Skeletal muscle tissue (tissue), 4 donors: ENCODE results near the gene MSRB3. TPM values are rescaled to one million over a fixed set of nuclear protein-coding genes. Genes with fewer than 3 reads are reported as not detected.

Experiments
- H3K27ac ChIP-seq: one replicate; pipeline ENCODE4 v1.7.0; 2013; ENCODE audit warnings: mild to moderate bottlenecking, low read depth, low read length, inconsistent platforms
- H3K27me3 ChIP-seq, 3 donors: one replicate each; pipeline ENCODE4 v1.7.0; 2013; ENCODE audit warnings: low read length in 3 of 3; ENCODE audit not compliant: control insufficient read depth in 3 of 3, insufficient read depth in 3 of 3
- H3K36me3 ChIP-seq, 3 donors: one replicate each; pipeline ENCODE4 v1.7.0; 2013; ENCODE audit warnings: low read length in 3 of 3; ENCODE audit not compliant: control insufficient read depth in 3 of 3, insufficient read depth in 3 of 3
- H3K4me1 ChIP-seq, 3 donors: one replicate each; pipeline ENCODE4 v1.7.0; 2013; ENCODE audit warnings: low read length in 3 of 3, mild to moderate bottlenecking in 3 of 3; ENCODE audit not compliant: control insufficient read depth in 3 of 3, insufficient read depth in 3 of 3
- H3K4me3 ChIP-seq, 3 donors: one replicate each; pipeline ENCODE4 v1.7.0; 2013; ENCODE audit warnings: low read length in 3 of 3
- H3K9ac ChIP-seq, 3 donors: one replicate each; pipeline ENCODE4 v1.7.0; 2013; ENCODE audit warnings: low read length in 3 of 3, mild to moderate bottlenecking in 3 of 3, moderate library complexity in 2 of 3, low read depth in 1 of 3
- H3K9me3 ChIP-seq, 3 donors: one replicate each; pipeline ENCODE4 v1.7.0; 2013; ENCODE audit warnings: low read length in 3 of 3; ENCODE audit not compliant: control insufficient read depth in 3 of 3
- total RNA-seq: library from RNA; depleted of rRNA; stranded (reverse); fragments of >200 nt; gene quantifications from one replicate; pipeline ENCODE4 v1.2.3, GENCODE V29; 2014
- donor health status: Osteomylitis.

MSRB3 gene
- total RNA-seq, 1 donor from 2014 or later: 34.4 TPM

DNA sequence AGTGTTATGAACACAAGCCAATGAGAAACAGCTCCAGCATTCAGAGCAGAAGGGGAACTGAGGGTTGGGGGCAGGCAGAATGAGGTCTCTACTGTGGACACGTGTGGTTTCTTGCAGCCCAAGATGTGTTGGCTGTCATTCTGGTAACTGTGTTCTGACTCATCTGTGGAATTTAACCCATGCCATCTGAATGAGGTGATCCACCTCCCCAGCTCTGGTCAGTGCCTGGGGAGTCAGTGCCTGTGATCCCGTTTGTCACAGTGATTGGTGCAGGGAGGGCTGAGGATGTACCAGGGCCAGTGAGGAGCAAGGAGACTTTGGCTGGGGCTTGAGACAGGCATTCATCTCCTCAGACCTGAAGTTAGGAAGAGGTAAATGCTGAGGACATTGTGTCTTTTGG is 216.8 kb downstream of the MSRB3 start:
- Histone ChIP-seq H3K27me3 (peaks cover 0 to 3% (median 0%) of the 10 kb centered on the region in 3 donors), H3K4me3 (no peak overlapping the region), H3K27ac (no peak overlapping the region), H3K4me1 (peaks cover 0 to under 1% (median 0%) of the 10 kb centered on the region in 3 donors), H3K9ac (no peak overlapping the region), H3K9me3 (no peaks in the 10 kb centered on the region), H3K36me3 (no peaks in the 10 kb centered on the region)

- Histone ChIP-seq H3K27ac (no peak overlapping the region), H3K4me1 (peaks cover 0 to 6% (median 0%) of the 10 kb centered on the region in 3 donors)
Observed at GRCh38 chr12:65496617-65497016, 218.1 kb downstream of the MSRB3 start.

DNA sequence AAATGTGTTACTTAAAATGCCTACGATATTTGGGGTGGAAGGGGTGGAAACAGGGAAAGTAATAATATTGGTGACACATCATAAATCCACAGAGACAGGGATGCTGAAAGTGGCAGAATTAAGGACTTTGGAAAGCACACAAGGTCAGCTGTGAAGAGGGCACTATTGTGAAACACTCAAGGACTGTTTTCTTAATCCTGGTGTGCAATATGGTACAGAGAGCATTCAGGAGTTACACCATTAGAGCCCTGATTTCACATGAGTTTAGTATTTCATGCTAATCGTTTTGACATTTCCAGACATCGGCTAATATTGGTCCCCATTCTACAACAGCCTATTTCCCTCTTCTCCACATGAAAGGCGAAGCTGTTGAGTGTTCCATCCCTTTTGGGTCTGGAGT is 219.2 kb downstream of the MSRB3 start:
- no peak overlapping the region for H3K27ac ChIP-seq
- H3K36me3 ChIP-seq: no peaks in the 10 kb centered on the region

More at GRCh38 chr12:65496617-65497016, 218.1 kb downstream of the MSRB3 start:
- Histone ChIP-seq H3K27me3 (peaks cover 0 to 3% (median 0%) of the 10 kb centered on the region in 3 donors), H3K9ac (no peak overlapping the region), H3K36me3 (no peaks in the 10 kb centered on the region), H3K9me3 (no peaks in the 10 kb centered on the region), H3K4me3 (no peak overlapping the region)

DNA sequence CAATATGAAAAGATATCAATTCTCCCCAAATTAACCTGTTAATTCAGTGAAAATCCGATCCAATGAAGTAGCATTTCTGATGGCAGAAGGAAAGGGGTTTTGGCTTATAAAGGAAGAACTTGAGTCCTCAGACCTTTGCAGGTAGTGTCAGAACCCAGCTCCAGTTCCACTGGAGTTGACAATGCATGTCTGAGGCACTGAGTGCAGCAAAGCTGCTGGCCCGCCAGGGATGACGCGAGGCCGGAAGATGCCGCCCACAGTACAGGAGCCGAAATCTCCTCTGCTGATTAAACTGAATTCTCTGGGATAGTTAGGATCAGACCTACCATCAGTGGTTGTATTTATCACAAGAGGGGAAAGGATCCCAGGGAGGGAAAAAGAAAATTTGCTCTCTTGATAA is 220.7 kb downstream of the MSRB3 start:
- H3K27ac ChIP-seq: no peak overlapping the region
- H3K9ac ChIP-seq: no peak overlapping the region
- H3K36me3 ChIP-seq: no peaks in the 10 kb centered on the region
- H3K9me3 ChIP-seq: no peaks in the 10 kb centered on the region
- peaks cover 0 to 3% (median 0%) of the 10 kb centered on the region in 3 donors for H3K27me3 ChIP-seq
- H3K4me1 ChIP-seq: peaks cover 0 to 6% (median 0%) of the 10 kb centered on the region in 3 donors
- no peak overlapping the region for H3K4me3 ChIP-seq

More for the DNA sequence above, 219.2 kb downstream of the MSRB3 start:
- H3K9ac ChIP-seq: no peak overlapping the region
- H3K27me3 ChIP-seq: peaks cover 0 to 3% (median 0%) of the 10 kb centered on the region in 3 donors
- no peak overlapping the region for H3K4me3 ChIP-seq
- H3K4me1 ChIP-seq: peaks cover 0 to 6% (median 0%) of the 10 kb centered on the region in 3 donors
- H3K9me3 ChIP-seq: no peaks in the 10 kb centered on the region

DNA sequence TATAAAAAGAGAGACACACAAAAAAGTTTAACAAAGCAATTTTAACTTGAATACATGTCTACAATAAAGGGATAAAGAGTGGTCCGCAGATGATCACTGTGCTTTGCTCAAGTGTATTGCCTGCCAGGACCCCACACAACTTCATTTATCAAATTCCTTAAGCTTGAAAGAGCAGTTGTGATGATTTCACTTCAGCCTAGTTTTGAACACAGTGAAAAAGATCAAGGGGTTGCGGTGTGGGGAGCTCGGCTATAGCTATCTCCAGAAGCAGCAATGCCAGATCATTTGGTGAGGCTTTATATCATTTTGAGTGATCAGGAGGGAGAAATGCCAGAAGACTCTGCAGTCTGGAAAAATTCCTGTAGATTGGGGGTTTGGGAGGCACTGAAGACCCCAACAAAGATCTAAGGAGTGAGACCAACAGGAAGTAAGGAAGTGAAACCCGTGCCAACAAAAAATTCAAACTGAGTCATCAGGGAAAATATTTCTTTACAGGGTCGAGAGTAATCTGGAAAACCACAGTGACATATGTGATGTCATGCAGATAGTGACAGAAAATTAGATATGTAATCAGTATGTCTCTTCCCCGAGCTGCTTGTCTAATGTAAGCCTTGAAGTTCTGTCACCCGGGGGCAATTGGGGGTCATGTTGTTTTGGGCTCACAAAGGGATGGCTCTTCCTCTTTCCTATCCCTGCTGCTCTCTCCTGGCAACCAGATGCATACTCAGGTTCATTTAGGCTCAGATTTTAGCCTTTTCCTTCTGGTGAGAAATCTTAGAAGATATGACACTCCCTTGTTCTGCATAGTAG is 221.8 kb downstream of the MSRB3 start:
- Histone ChIP-seq H3K27me3 (peaks cover 0 to 3% (median under 1%) of the 10 kb centered on the region in 3 donors), H3K4me3 (no peak overlapping the region), H3K27ac (no peak overlapping the region), H3K9me3 (no peaks in the 10 kb centered on the region), H3K4me1 (peaks cover 0 to 6% (median 0%) of the 10 kb centered on the region in 3 donors), H3K9ac (no peak overlapping the region), H3K36me3 (no peaks in the 10 kb centered on the region)

GRCh38 chr12:65501093-65501621 is 222.7 kb downstream of the MSRB3 start:
- Histone ChIP-seq H3K4me1 (peaks cover 0 to 6% (median 0%) of the 10 kb centered on the region in 3 donors), H3K4me3 (no peak overlapping the region), H3K36me3 (no peaks in the 10 kb centered on the region), H3K9me3 (no peaks in the 10 kb centered on the region), H3K27me3 (peaks cover 0 to 8% (median 3%) of the 10 kb centered on the region in 3 donors), H3K27ac (no peak overlapping the region), H3K9ac (no peak overlapping the region)

DNA sequence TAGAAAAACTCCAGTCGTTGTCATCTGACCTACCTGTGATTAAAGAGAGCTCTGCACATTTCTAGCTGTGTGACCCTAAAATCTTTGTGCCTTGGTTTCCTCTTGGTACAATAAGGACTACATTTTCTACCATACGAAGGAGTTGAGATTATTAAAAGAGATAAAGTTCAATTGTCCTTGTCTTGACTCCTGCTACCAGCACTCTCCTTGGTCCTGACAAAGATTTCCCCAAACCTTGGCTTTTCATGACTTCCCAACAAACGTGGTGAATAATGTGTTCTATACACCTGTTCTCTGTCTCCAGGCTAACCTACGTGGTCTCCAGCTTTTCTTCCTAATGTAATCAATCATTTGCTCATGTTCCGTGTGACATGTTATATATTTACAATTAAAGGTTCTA is 223.5 kb downstream of the MSRB3 start:
- Histone ChIP-seq H3K4me1 (peaks cover 0 to 6% (median 0%) of the 10 kb centered on the region in 3 donors), H3K9ac (no peak overlapping the region), H3K36me3 (no peaks in the 10 kb centered on the region), H3K9me3 (no peaks in the 10 kb centered on the region), H3K4me3 (no peak overlapping the region), H3K27ac (no peak overlapping the region), H3K27me3 (peaks cover 0 to 8% (median 3%) of the 10 kb centered on the region in 3 donors)

GRCh38 chr12:65504417-65504816 is 225.9 kb downstream of the MSRB3 start:
- Histone ChIP-seq H3K9ac (no peak overlapping the region), H3K27ac (no peak overlapping the region), H3K27me3 (peaks cover 0 to 5% (median 3%) of the 10 kb centered on the region in 3 donors), H3K4me1 (peaks cover 0 to 6% (median 0%) of the 10 kb centered on the region in 3 donors), H3K4me3 (no peak overlapping the region), H3K36me3 (no peaks in the 10 kb centered on the region), H3K9me3 (no peaks in the 10 kb centered on the region)

GRCh38 chr12:65505386-65506121 is 227.1 kb downstream of the MSRB3 start:
- Histone ChIP-seq H3K4me1 (peaks cover 0 to 4% (median 4%) of the 10 kb centered on the region in 3 donors), H3K36me3 (no peaks in the 10 kb centered on the region), H3K9ac (no peak overlapping the region), H3K4me3 (no peak overlapping the region), H3K9me3 (no peaks in the 10 kb centered on the region), H3K27ac (no peak overlapping the region), H3K27me3 (peaks cover 0 to 7% (median 5%) of the 10 kb centered on the region in 3 donors)
